HG02588 (cell line): Measurements from ENCODE around the gene UBALD1.

Experiments
- ATAC-seq: cut with Tn5 transposase; IDR thresholded peaks from one replicate; pipeline ENCODE4 v1.9.1; 2021; ENCODE audit warnings: mild to moderate bottlenecking, moderate library complexity; ENCODE audit not compliant: unreplicated experiment

The UBALD1 gene

DNA sequence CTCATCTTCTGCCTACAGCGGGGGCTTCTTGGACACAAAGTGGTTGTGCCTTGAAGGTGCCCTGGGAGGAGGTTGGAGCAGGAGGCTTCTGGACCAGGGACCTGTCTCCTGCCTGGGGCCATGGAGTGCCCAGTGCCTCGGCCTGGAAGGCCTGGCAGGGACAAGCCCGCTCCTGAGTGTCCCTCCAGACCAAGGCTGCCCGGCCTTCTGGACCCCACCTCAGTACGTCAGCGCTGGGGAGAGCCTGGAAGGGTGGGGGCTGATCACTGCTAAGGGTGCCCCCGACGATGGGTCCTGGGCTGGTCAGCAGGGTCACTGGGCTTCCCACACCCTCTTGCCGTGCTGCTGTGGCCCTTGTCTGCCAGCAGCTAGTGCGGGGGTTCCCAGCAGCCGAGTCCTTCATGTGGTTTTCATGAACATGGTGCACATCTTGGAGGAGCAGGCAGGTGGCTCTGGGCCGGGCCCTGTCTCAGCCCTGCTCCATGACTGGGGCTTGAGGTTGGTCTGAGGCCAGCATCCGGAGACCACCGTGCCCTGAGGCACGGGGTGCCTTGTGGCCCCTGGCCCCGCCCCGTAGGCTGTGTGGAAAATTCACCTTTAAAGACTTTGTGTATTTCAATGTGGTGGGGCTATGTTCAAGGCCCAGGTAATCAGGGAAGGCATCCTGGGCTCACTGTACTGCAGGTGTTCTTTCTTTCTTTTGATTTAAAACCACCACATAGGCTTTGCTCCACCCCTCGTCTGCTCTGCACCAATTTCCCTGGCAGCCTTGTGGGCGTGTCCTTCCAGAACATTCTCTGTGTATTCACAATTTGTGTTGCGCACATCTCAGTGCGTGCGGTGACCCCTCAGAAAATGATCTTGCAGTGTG, 32.3 kb upstream of the UBALD1 start:
- ATAC-seq: no peak

- ATAC-seq: no peak
Measured at GRCh38 chr16:4641895-4642294, 27.2 kb upstream of the UBALD1 start.

GRCh38 chr16:4641306-4641687, 26.6 kb upstream of the UBALD1 start:
- no peak for ATAC-seq

DNA sequence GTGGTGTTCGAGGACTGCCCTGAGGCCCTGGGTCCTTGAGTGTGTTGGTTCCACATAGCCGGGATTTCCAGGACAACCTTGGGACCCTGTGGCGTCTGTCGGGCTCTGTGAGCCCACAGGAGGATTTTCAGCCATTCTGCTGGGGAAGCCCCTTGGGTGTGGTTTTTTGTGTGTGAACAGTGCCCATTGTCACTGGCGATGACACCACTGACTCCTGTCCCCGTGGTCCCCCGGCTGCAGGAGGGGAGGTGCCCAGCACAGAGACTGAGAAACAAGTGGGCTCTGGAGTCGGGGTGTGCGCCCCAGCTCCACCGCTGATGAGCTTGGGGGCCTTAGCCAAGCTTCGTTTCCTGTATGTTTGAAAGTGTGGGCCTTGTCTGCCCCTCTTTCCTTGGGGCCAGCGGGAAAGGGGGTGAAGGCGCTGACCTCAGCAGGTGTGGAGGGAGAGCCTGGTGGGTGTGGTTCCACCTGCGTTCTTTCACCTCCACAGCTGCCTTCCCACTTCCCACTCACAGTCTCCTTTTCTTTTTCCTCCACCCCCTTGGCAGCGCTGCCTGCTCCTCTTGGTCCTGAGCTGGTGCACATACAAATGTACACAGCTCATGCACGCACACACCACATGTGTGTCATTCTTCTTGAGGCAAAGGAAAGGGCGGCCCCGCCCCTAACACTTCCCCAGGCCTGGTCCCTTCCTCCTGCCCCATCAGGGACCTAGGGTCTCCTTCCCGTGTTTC, 26.1 kb upstream of the UBALD1 start:
- ATAC-seq: no peak

DNA sequence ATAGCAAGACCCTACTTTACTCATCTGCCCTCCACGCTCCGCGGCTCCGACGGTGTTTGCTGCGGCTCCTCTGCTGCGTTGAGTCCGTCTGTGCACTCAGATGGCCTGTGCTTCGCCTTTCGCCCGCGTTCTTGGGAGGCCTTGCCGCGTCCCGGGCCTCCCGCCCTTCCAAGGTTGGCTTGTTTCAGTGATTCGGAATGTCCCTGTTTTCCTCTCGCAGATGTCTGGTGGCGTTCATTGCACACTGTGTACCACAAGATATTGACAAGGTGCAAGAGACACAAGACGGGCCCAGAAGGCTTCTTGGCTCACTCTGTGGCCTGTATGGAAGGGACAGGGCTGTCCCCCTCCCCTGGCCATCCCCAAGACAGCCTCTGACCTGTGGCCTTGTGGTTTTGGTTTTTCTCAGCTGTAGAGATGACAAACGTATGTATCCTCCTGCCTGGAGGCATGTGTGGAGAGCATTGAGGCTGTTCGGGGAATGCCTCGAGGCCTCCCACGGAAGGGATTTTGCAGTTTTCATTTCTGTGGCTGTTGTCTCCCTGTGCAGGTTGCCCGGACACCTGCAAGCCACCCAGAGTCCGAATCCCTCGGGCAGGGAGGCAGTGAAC, 25.3 kb upstream of the UBALD1 start:
- no peak for ATAC-seq

- ATAC-seq: no peak
Measured at GRCh38 chr16:4637501-4638166, 22.9 kb upstream of the UBALD1 start.

DNA sequence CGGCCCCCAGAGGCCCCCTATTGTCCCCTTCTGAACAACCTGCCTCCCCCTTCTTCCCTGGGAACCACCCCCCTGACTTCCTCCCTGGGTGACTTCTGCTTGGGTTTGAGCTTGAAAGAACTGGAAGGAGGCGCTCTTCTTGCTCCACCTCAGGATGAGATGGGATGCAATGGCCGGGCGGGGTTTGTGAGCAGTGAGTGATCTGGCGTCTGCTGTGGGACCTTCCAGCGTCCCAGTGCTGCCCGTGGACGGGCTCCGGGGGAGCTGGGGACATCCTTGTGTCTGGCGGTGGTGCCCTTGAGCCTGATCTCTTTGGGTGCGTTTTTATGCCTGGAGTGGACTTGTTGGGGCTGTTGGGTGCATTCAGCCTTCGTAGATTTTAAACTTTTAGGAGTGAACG, 21.5 kb upstream of the UBALD1 start:
- no peak for ATAC-seq

DNA sequence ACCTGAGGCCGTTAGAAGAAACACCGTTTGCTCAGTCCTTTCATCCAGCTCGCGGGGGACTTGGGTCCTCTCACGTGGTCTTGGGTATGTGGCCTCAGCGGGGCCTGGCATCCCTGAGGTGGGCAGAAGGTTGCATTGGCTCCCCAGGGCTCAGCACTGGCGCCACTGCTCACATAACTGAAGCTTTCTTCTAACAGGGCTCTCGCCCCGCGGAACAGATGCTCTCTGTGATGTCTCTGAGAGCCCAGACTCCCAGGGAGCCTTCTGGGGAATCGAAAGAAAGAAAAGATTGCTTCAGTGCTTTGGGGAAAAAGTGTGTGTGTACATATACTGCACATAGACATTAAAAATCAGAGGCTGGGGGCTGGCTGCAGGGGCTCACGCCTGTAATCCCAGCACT, 20.1 kb upstream of the UBALD1 start:
- no peak for ATAC-seq

DNA sequence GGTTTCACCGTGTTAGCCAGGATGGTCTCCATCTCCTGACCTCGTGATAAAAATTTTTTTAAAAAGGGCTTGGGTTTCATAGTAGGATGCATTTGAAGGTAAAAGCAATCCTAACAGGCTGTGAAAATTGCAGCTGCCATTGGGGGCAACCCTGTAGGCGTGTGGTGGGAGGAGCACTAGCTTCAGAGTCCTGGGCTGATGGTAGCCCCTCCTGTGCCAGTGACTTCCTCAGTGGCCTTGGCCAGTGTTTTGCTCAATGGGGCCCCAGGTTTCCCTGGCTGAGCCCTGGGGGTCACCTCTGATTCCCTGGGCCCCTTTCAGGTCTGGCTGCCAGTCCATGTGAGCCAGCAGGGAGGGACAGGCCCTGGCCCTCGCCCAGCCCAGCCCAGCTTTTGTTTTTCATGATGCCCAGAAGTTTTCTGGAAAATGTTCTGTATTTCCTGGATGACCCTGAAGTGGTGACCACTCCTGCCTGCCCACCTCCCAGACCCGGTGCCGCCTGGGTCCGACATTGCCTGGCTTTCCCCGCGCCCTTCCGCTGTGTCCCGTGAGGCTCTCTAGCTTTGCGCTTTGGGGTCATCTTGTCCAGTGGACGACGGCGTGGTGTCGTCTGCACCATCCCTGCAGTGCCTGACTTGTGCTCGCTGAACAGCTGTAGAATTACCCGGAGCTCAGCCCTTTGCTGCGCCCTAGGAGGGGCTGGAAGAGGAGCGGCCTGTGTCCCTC, 19.4 kb upstream of the UBALD1 start:
- ATAC-seq: no peak

- no peak for ATAC-seq
Measured at GRCh38 chr16:4631444-4631843, 16.8 kb upstream of the UBALD1 start.

DNA sequence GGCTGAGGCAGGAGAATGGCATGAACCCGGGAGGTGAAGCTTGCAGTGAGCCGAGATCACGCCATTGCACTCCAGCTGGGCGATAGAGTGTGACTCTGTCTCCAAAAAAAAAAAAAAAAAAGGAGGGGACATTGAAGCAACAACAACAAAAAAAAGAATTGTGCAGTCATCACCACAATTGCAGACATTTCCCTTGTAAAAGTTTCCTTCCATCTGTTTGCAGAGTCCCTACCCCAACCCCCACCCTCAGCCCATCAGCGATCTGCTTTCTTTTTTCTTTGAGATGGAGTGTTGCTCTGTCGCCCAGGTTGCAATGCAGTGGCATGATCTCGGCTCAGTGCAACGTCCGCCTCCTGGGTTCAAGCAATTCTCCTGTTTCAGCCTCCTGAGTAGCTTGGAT, 13.6 kb upstream of the UBALD1 start:
- no peak for ATAC-seq

DNA sequence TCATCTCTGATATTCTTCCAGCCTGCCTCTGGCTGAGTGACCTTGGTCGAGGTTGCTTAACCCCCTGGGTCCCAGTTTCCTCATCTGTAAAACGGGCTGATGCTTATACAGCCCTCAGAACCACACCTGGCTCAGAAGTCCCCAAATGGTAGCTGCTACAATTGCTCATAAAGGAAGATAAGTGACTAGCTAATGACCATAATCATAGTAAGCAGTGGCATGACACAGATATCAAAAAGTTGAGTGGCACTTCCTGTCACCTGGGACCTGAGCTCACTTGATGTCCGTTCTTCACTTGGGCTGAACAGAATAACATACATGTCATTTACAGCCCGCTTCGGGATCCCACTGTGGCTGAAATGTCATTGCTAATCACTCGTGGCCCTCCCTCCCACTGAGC, 11.7 kb upstream of the UBALD1 start:
- no peak for ATAC-seq

- no peak for ATAC-seq
Measured at GRCh38 chr16:4625560-4626159, 11.0 kb upstream of the UBALD1 start.

GRCh38 chr16:4624827-4625559, 10.3 kb upstream of the UBALD1 start:
- ATAC-seq: peak; percentile 50

- ATAC-seq: peak; percentile 60
Measured at GRCh38 chr16:4624015-4624826, 9.5 kb upstream of the UBALD1 start, which contains the start of gene MGRN1. Gene MGRN1, plus strand, starts transcription at chr16:4624826. Its CDS starts 135 bp downstream, at chr16:4624961.

DNA sequence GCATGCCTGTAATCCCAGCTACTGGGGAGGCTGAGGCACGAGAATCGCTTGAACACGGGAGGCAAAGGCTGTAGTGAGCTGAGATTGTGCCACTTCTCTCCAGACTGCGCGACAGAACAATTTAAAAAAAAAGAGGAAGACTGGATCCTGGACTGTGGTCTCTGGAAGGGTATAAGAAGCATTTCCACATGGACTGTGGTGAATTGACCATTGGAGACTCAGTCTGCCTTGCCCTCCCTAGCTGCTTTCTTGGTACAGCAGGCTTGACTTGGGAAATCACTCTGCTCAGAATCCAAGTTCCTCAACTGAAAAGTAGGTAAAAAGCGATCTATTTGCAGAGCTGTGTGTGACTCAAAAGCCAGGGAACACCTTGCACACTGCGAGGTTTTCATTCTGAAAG, 8.9 kb upstream of the UBALD1 start:
- ATAC-seq: no peak

DNA sequence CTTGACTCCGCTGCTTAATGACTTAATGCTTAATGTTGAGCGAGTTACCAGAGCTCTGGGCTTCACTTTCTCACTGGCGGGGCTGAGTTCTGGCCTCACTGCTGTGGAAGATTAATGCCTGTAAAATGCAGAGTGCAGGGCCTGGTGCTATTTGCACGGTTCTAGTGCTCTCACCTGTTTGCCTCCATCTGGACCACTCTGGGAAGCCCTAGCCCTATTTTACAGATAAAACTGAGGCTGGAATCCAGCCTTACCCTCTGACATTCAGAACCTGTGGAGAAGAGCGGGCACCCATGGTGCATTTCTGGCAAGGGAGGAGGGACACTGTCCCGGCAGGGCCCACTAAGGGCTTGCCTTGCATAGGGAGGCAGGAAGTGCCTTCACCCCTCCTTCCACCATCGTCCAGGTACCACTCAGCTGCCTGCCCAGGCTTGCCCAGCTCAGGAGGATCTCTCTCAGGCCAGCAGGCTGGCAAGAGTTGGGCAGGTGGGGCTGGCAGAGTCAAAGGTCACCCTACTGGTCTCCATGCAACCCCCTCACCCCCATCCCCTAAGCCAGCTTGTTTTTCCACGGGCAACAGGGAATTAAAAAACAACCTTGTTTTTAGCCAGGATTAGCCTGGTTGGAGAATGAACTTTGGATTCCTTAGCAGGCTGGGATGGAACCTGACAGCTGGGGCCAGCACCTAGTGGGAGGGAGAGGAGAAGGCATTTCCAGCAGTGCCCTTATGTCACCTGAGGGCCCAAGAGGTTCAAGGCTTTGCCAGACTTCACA, 4.1 kb upstream of the UBALD1 start:
- ATAC-seq: no peak

- ATAC-seq: no peak
Measured at GRCh38 chr16:4617880-4618279, 3.2 kb upstream of the UBALD1 start.
